ENCODE results near the gene FOLR2.

- TF ChIP-seq CTCF (IDR thresholded peaks at IDR 0.05) = no peak
- no peak for TF ChIP-seq POLR2A (IDR thresholded peaks at IDR 0.05)
These were observed 17.9 kb downstream of the FOLR2 start for GRCh38 chr11:72234514-72234830.
